ENCODE measurements around the gene GRIN1.

The GRIN1 gene

DNA sequence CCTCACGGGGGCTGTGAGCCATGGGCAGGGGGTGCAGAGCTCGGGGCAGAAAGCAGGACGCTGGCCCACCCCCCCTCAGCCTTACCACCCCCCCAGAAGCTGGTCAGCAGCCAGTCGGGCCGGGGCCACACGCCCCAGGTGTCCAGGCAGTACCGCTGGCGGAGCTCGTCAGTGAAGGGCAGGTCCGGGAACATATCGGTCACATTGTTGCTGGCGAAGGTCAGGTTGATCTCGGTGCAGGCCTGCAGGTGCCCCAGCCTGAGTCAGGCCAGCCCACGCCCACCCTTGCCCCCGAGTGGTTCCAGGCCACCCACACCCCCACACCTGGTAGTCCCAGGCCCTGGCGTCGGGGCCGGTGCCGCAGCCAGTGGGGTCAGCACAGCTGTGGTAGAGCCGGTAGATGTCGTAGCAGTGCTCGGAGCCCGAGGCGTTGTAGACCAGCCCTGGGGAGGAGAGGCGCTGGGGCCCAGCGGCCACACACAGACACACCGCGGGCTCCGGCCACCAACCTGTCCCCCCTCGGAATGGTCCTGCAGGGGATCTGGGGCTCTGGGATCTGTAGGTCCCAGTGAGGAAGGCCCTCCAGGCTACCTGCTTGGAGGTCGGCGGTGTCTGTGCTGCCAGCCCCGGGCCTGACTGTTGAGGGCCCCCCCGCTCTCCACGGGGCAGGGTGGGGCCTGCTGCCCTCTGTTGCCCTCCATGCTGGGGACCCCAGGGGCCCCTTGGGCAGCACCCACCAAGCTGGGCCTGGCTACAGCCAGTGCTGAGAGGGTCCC lies 27.0 kb upstream of the GRIN1 start:
- TF ChIP-seq, protein P1, sequence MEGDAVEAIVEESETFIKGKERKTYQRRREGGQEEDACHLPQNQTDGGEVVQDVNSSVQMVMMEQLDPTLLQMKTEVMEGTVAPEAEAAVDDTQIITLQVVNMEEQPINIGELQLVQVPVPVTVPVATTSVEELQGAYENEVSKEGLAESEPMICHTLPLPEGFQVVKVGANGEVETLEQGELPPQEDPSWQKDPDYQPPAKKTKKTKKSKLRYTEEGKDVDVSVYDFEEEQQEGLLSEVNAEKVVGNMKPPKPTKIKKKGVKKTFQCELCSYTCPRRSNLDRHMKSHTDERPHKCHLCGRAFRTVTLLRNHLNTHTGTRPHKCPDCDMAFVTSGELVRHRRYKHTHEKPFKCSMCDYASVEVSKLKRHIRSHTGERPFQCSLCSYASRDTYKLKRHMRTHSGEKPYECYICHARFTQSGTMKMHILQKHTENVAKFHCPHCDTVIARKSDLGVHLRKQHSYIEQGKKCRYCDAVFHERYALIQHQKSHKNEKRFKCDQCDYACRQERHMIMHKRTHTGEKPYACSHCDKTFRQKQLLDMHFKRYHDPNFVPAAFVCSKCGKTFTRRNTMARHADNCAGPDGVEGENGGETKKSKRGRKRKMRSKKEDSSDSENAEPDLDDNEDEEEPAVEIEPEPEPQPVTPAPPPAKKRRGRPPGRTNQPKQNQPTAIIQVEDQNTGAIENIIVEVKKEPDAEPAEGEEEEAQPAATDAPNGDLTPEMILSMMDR (IDR thresholded peaks at IDR 0.05; ENCODE audit: insufficient read depth, low read length, poor library complexity, severe bottlenecking): no peak
- Histone ChIP-seq H3K4me3 (replicated peaks; ENCODE audit: low read depth, low read length) (no peak overlapping the region), H3K27me3 (replicated peaks; ENCODE audit: control insufficient read depth, insufficient read depth, low read length) (no peaks in the 10 kb centered on the region), H3K36me3 (ENCODE audit: control insufficient read depth, insufficient read depth, low read length) (peaks cover 33% of the 10 kb centered on the region)
- DNase-seq (ENCODE audit: extremely low read depth, insufficient read length): no peak

GRCh38 chr9:137112564-137113384 lies 26.2 kb upstream of the GRIN1 start:
- DNase-seq (ENCODE audit: extremely low read depth, insufficient read length): no peak
- Histone ChIP-seq H3K4me3 (replicated peaks; ENCODE audit: low read depth, low read length) (no peak overlapping the region), H3K36me3 (ENCODE audit: control insufficient read depth, insufficient read depth, low read length) (peaks cover 31% of the 10 kb centered on the region), H3K27me3 (replicated peaks; ENCODE audit: control insufficient read depth, insufficient read depth, low read length) (no peaks in the 10 kb centered on the region)
- TF ChIP-seq, protein P1 (IDR thresholded peaks at IDR 0.05; ENCODE audit: insufficient read depth, low read length, poor library complexity, severe bottlenecking): no peak

DNA sequence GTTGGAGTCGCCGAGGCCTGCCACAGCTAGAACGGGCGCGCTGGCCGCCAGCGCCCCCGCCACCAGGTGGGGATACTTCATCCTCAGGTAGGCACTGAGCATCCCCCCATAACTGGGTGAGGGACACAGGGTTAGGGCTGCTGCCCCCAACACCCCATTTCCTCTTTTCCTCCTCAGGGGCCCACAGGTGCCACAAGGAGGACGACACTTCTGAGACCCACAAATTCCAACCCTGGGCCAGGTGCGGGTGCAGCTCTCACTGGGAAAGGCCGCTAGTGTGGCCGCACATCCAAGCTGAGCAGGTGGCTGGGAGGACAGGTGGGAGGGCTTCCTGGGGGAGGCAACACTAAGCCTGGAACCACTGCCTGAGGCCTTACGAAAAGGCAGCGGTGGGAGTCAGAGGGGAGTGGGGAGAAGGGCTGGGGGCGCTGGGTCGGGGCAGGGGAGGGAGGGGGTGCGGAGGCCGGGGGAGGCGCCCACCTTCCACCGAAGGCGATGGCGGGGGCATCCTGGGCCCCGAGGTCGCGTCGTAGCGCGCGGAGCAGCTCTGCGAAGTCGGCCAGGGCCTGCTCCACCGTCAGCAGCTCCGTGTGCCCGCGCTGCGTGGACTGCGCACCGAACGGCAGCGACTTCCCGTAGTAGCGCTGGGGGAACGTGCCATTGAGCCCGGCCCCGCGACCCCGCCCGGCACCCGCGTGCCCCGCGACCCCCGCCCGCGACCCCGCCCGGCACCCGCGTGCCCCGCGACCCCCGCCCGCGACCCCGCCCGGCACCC lies 25.4 kb upstream of the GRIN1 start:
- no peak for DNase-seq (ENCODE audit: extremely low read depth, insufficient read length)
- Histone ChIP-seq H3K27me3 (replicated peaks; ENCODE audit: control insufficient read depth, insufficient read depth, low read length) (no peaks in the 10 kb centered on the region), H3K4me3 (replicated peaks; ENCODE audit: low read depth, low read length) (peak overlapping the region; percentile 61), H3K36me3 (ENCODE audit: control insufficient read depth, insufficient read depth, low read length) (peaks cover 27% of the 10 kb centered on the region)
- TF ChIP-seq, protein P1 (IDR thresholded peaks at IDR 0.05; ENCODE audit: insufficient read depth, low read length, poor library complexity, severe bottlenecking): no peak

GRCh38 chr9:137114220-137114612 lies 24.7 kb upstream of the GRIN1 start:
- Histone ChIP-seq H3K27me3 (replicated peaks; ENCODE audit: control insufficient read depth, insufficient read depth, low read length) (no peaks in the 10 kb centered on the region), H3K4me3 (replicated peaks; ENCODE audit: low read depth, low read length) (peak overlapping the region; percentile 73), H3K36me3 (ENCODE audit: control insufficient read depth, insufficient read depth, low read length) (peaks cover 22% of the 10 kb centered on the region)
- no peak for DNase-seq (ENCODE audit: extremely low read depth, insufficient read length)
- TF ChIP-seq, protein P1 (IDR thresholded peaks at IDR 0.05; ENCODE audit: insufficient read depth, low read length, poor library complexity, severe bottlenecking): no peak

DNA sequence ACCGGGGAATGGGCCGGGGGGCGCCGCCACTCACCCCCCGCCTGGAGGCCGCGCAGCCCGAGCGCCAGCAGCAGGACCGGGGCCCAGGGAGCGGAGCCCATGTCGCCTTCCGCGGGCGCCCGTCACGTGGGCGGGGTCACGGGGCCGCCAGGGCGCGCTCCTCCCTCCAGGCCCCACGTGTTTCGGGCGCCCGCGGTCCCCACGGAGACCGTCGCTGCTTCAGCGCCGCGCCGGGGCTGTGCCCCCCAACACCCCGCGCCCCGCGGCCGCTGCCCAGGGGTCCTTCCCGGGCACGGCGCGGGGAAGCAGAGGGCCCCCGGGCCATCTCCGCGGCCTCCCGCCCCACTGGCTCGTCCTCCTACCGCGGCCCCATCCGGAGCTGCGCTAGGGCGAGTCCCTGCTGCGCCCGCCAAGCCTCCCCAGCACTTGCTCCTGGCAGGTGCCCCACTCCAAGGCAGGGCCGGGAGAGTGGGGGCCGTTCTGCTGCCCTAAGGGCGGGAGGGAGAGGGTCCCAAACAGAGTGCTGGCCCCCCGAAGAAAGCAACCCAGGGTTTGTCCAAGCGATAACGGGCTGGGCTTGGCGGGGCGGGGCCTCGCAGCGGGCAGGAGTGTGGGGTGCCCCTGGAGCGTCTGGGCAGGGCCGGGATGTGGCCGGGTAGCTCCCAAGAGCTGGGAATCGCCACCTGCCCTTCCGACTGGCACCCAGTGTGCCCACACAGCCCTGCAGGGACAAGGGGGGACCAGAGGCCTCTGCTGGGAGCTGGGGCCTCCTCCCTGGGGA lies 24.2 kb upstream of the GRIN1 start, which contains the start of gene DPP7:
Gene DPP7, minus strand, starts transcription at position 121 of the 781 bp plus-strand sequence. Its CDS starts 20 bp downstream, at position 101.
- DNase-seq (ENCODE audit: extremely low read depth, insufficient read length): peak; percentile 86
- H3K36me3 ChIP-seq (ENCODE audit: control insufficient read depth, insufficient read depth, low read length): peaks cover 18% of the 10 kb centered on the region
- peak within 1 kb of the TSS; percentile 73 for H3K4me3 ChIP-seq (replicated peaks; ENCODE audit: low read depth, low read length)
- no peaks in the 10 kb centered on the region for H3K27me3 ChIP-seq (replicated peaks; ENCODE audit: control insufficient read depth, insufficient read depth, low read length)
- TF ChIP-seq, protein P1 (IDR thresholded peaks at IDR 0.05; ENCODE audit: insufficient read depth, low read length, poor library complexity, severe bottlenecking): no peak
